GM23338 (cell line): ENCODE results near the gene ADGRD2. TPM values are rescaled to one million over a fixed set of nuclear protein-coding genes. Genes with fewer than 3 reads are reported as not detected.

Experiments used
- ATAC-seq: fragments of 200-7000 bp; cut with Tn5 transposase; 3 replicates; pipeline ENCODE4 v1.9.1; 2020
- DNase-seq: peaks from one replicate; pipeline ENCODE4 v3.0.0-alpha.2; 2015; ENCODE audit warnings: low spot score
- H2AFZ ChIP-seq: fragments of 200-600 bp; sonication (generic); 2 replicates; pipeline ENCODE4 v1.8.0; 2016; ENCODE audit warnings: antibody characterized with exemption, mild to moderate bottlenecking, moderate library complexity
- H3F3A ChIP-seq: fragments of 200-600 bp; sonication (generic); replicated peaks from 2 replicates; pipeline ENCODE4 v1.8.0; 2017; ENCODE audit warnings: antibody characterized with exemption, mixed run types, low read depth
- H3K27ac ChIP-seq: fragments of 200-600 bp; sonication (generic); 2 replicates; pipeline ENCODE4 v1.6.1; 2016; ENCODE audit warnings: low read depth
- H3K27me3 ChIP-seq: fragments of 200-600 bp; sonication (generic); 2 replicates; pipeline ENCODE4 v1.8.0; 2016; ENCODE audit warnings: mild to moderate bottlenecking, mixed run types, moderate library complexity; ENCODE audit not compliant: insufficient read depth
- H3K36me3 ChIP-seq: fragments of 200-600 bp; sonication (generic); 2 replicates; pipeline ENCODE4 v1.8.0; 2016; ENCODE audit warnings: mild to moderate bottlenecking; ENCODE audit not compliant: insufficient read depth
- H3K4me1 ChIP-seq: fragments of 200-600 bp; sonication (generic); 2 replicates; pipeline ENCODE4 v1.8.0; 2016; ENCODE audit warnings: mild to moderate bottlenecking, moderate library complexity; ENCODE audit not compliant: insufficient read depth
- H3K4me2 ChIP-seq: fragments of 200-600 bp; sonication (generic); 2 replicates; pipeline ENCODE4 v1.7.1; 2017; ENCODE audit warnings: mixed run types
- H3K4me3 ChIP-seq: fragments of 200-600 bp; sonication (generic); 2 replicates; pipeline ENCODE4 v1.6.1; 2016; ENCODE audit warnings: mixed run types
- H3K79me2 ChIP-seq: fragments of 200-600 bp; sonication (generic); replicated peaks from 2 replicates; pipeline ENCODE4 v1.8.0; 2017; ENCODE audit warnings: mild to moderate bottlenecking; ENCODE audit not compliant: insufficient read depth
- H3K9me2 ChIP-seq: fragments of 200-600 bp; sonication (generic); 2 replicates; pipeline ENCODE4 v1.8.0; 2017; ENCODE audit not compliant: insufficient read depth
- H4K20me1 ChIP-seq: fragments of 200-600 bp; sonication (generic); replicated peaks from 2 replicates; pipeline ENCODE4 v1.8.0; 2017; ENCODE audit warnings: mild to moderate bottlenecking; ENCODE audit not compliant: insufficient read depth
- H3K27ac Mint-ChIP-seq: 2 replicates; pipeline ENCODE4 v1.8.0; 2020; ENCODE audit warnings: inconsistent platforms, mild to moderate bottlenecking, moderate library complexity, mixed read lengths
- H3K27me3 Mint-ChIP-seq: 3 replicates; pipeline ENCODE4 v1.8.0; 2022; ENCODE audit warnings: low read depth, mild to moderate bottlenecking, moderate library complexity, mixed read lengths, inconsistent platforms; ENCODE audit not compliant: insufficient read depth, poor library complexity
- H3K36me3 Mint-ChIP-seq: 3 replicates; pipeline ENCODE4 v1.8.0; 2021; ENCODE audit warnings: low read depth, mild to moderate bottlenecking, inconsistent platforms, moderate library complexity, mixed read lengths
- H3K4me1 Mint-ChIP-seq: 3 replicates; pipeline ENCODE4 v1.8.0; 2020; ENCODE audit warnings: mild to moderate bottlenecking, inconsistent platforms, mixed read lengths
- H3K4me3 Mint-ChIP-seq: 3 replicates; pipeline ENCODE4 v1.8.0; 2021; ENCODE audit warnings: moderate library complexity, mild to moderate bottlenecking, inconsistent platforms, mixed read lengths
- H3K9me3 Mint-ChIP-seq: 3 replicates; pipeline ENCODE4 v1.8.0; 2020; ENCODE audit warnings: moderate library complexity, mild to moderate bottlenecking, inconsistent platforms, mixed read lengths
- CREB1 ChIP-seq: fragments of 250-450 bp; sonication (Bioruptor Pico); IDR thresholded peaks from 2 replicates; pipeline ENCODE4 v1.5.0; 2020; ENCODE audit warnings: low read depth, mild to moderate bottlenecking, moderate library complexity
- EZH2phosphoT487 ChIP-seq: fragments of 200-600 bp; sonication (generic); IDR thresholded peaks from one replicate; pipeline ENCODE4 v1.8.1; 2018; ENCODE audit warnings: antibody characterized with exemption; ENCODE audit not compliant: unreplicated experiment
- NANOG ChIP-seq: IDR thresholded peaks from 2 replicates; pipeline ENCODE4 v1.6.1; 2016; ENCODE audit warnings: antibody characterized with exemption, borderline replicate concordance
- POLR2AphosphoS5 ChIP-seq: IDR thresholded peaks from 2 replicates; pipeline ENCODE4 v1.6.1; 2016; ENCODE audit warnings: antibody characterized with exemption, low read depth
- REST ChIP-seq: IDR thresholded peaks from one replicate; pipeline ENCODE4 v1.6.1; 2018; ENCODE audit warnings: antibody characterized with exemption; ENCODE audit not compliant: unreplicated experiment
- ZNF114 ChIP-seq: fragments of 250-450 bp; sonication (Bioruptor Pico); IDR thresholded peaks from 2 replicates; pipeline ENCODE4 v1.5.0; 2020; ENCODE audit warnings: mild to moderate bottlenecking, moderate library complexity
- ZNF331 ChIP-seq: fragments of 250-450 bp; sonication (Bioruptor Pico); IDR thresholded peaks from 2 replicates; pipeline ENCODE4 v1.5.0; 2020; ENCODE audit warnings: low read depth, mild to moderate bottlenecking, moderate library complexity
- ZNF462 ChIP-seq: fragments of 250-450 bp; sonication (Bioruptor Pico); IDR thresholded peaks from 2 replicates; pipeline ENCODE4 v1.5.0; 2020; ENCODE audit warnings: mild to moderate bottlenecking, moderate library complexity
- polyA plus RNA-seq: library from polyadenylated mRNA; unstranded; fragments of >200 nt; fragmentation: Nextera tagmentation; extraction: Ambion mirVana; gene quantifications from 2 replicates; pipeline ENCODE4 v1.2.1, GENCODE V29; 2016
- total RNA-seq: library from RNA; depleted of rRNA; stranded (reverse); fragments of >200 nt; shearing (Covaris generic); gene quantifications from 2 replicates; pipeline ENCODE4 v1.2.3, GENCODE V29; 2014
- TF ChIP-seq, protein P1 (sequence below): IDR thresholded peaks from 2 replicates; pipeline ENCODE4 v1.6.1; 2016; ENCODE audit warnings: antibody characterized with exemption
- TF ChIP-seq, protein P2 (sequence below), 2 experiments: fragments of 200-600 bp in 1 of 2; sonication (generic) in 1 of 2; conservative IDR thresholded peaks; 2 replicates each; pipeline versions ENCODE4 v1.5.1 to v1.6.1; 2016 to 2017; ENCODE audit warnings: antibody characterized with exemption in 2 of 2, low read depth in 2 of 2, mild to moderate bottlenecking in 2 of 2, moderate library complexity in 1 of 2

Gene ADGRD2
- total and polyA plus RNA-seq, 2 experiments from 2014 or later = 0.45 to 0.78 TPM

DNA sequence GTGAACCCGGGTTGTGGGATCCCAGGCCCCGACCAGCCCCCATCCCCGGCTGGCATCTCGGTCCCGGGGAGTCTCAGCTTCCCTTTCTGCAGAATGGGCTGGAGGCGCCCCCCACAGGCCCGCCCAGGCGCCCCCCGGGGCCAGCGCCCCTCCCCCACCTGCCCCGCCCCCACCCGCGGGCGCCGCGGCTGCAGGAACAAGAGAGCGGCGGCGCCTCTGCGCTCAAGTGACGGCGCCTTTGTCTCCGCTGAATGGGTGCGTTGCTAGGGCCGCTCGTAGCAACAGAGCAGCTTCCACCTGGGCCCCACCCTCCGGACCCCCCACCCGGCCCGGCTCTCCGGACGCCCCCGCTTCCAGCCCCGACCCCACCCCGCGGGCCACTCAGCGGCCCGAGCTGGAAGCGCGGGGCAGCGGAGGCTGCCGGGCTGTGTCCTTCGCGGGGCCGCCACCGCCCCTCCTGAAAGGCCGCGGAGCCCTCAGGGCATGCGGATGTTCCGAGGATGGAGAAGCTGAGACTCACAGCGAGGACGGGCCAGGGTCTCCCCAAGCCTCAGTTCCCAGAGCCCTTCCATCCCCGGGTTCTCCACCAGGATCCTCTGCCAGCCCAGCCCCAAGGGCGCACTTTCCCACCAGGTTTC, 27.5 kb downstream of the ADGRD2 start:
- Histone ChIP-seq H3K27ac (no peak overlapping the region), H4K20me1 (no peaks in the 10 kb centered on the region), H3K4me2 (peak overlapping the region; percentile 84), H3K27me3 (peaks cover 49% of the 10 kb centered on the region), H3F3A (0 out of 2 replicates have a peak, but pooled peaks cover 2% of the 10 kb centered on the region), H3K36me3 (no peaks in the 10 kb centered on the region), H2AFZ (peak overlapping the region; percentile 96), H3K9me2 (no peaks in the 10 kb centered on the region), H3K4me3 (peak overlapping the region; percentile 55), H3K4me1 (peaks cover 20% of the 10 kb centered on the region), H3K79me2 (no peaks in the 10 kb centered on the region)
- no peak for TF ChIP-seq REST
- no peak for TF ChIP-seq NANOG
- TF ChIP-seq ZNF114 (CRISPR knock-in tag) = no peak
- TF ChIP-seq, protein P1, sequence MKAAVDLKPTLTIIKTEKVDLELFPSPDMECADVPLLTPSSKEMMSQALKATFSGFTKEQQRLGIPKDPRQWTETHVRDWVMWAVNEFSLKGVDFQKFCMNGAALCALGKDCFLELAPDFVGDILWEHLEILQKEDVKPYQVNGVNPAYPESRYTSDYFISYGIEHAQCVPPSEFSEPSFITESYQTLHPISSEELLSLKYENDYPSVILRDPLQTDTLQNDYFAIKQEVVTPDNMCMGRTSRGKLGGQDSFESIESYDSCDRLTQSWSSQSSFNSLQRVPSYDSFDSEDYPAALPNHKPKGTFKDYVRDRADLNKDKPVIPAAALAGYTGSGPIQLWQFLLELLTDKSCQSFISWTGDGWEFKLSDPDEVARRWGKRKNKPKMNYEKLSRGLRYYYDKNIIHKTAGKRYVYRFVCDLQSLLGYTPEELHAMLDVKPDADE = no peak
- TF ChIP-seq ZNF331 (CRISPR knock-in tag) = no peak
- no peak for TF ChIP-seq POLR2AphosphoS5
- TF ChIP-seq EZH2phosphoT487 = no peak
- TF ChIP-seq, protein P2, sequence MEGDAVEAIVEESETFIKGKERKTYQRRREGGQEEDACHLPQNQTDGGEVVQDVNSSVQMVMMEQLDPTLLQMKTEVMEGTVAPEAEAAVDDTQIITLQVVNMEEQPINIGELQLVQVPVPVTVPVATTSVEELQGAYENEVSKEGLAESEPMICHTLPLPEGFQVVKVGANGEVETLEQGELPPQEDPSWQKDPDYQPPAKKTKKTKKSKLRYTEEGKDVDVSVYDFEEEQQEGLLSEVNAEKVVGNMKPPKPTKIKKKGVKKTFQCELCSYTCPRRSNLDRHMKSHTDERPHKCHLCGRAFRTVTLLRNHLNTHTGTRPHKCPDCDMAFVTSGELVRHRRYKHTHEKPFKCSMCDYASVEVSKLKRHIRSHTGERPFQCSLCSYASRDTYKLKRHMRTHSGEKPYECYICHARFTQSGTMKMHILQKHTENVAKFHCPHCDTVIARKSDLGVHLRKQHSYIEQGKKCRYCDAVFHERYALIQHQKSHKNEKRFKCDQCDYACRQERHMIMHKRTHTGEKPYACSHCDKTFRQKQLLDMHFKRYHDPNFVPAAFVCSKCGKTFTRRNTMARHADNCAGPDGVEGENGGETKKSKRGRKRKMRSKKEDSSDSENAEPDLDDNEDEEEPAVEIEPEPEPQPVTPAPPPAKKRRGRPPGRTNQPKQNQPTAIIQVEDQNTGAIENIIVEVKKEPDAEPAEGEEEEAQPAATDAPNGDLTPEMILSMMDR (conservative IDR thresholded peaks at IDR 0.05; ENCODE audit: low read depth in 2 of 2) = no peak
- TF ChIP-seq ZNF462 (CRISPR knock-in tag) = no peak
- no peak for TF ChIP-seq CREB1 (CRISPR knock-in tag)
- Mint-ChIP-seq H3K36me3 (no peaks in the 10 kb centered on the region), H3K27ac (no peak overlapping the region), H3K4me3 (peak overlapping the region; percentile 41), H3K9me3 (no peaks in the 10 kb centered on the region), H3K27me3 (peaks cover 39% of the 10 kb centered on the region), H3K4me1 (peaks cover 20% of the 10 kb centered on the region)
- DNase-seq (peak; percentile 76), ATAC-seq (peak; percentile 43)
